Body of pancreas (tissue), 4 donors: Measurements from ENCODE around the gene FILIP1L. TPM values are rescaled to one million over a fixed set of nuclear protein-coding genes. Genes with fewer than 3 reads are reported as not detected.

Experiments
- ATAC-seq: fragments of 150-250 bp; one replicate; pipeline ENCODE4 v1.9.1; 2016
- DNase-seq, 4 donors: peaks; one replicate each; pipeline ENCODE4 v3.0.0-alpha.2; 2019
- H3K27ac ChIP-seq, 4 donors: fragments of 200-600 bp; sonication (generic); 1 replicate in 3 of 4; 2 replicates in 1 of 4; pipeline versions ENCODE4 v1.5.1 to v1.6.1; 2016 to 2019; ENCODE audit warnings: mild to moderate bottlenecking in 1 of 4, mixed read lengths in 1 of 4, moderate library complexity in 1 of 4
- H3K27me3 ChIP-seq, 2 donors: fragments of 200-600 bp; sonication (generic); one replicate each; pipeline ENCODE4 v1.6.0; 2016; ENCODE audit warnings: mild to moderate bottlenecking in 1 of 2
- H3K36me3 ChIP-seq, 2 donors: fragments of 200-600 bp; sonication (generic); replicated peaks in 1 of 2; 2 replicates each; pipeline ENCODE4 v1.5.1; 2016; ENCODE audit warnings: low read depth in 2 of 2; ENCODE audit not compliant: insufficient read depth in 1 of 2
- H3K4me1 ChIP-seq: fragments of 200-600 bp; sonication (generic); one replicate; pipeline ENCODE4 v1.6.0; 2016
- H3K4me3 ChIP-seq, 2 donors: fragments of 200-600 bp; sonication (generic); 1 replicate in 1 of 2; 2 replicates in 1 of 2; pipeline ENCODE4 v1.5.1; 2016 to 2019
- H3K9me3 ChIP-seq, 3 donors: fragments of 200-600 bp; sonication (generic); 1 replicate in 2 of 3; 2 replicates in 1 of 3; pipeline ENCODE4 v1.5.1; 2016
- CTCF ChIP-seq, 7 experiments: fragments of 450-650 bp in 4 of 7; fragments of 200-600 bp in 3 of 7; sonication (generic) in 3 of 7; IDR thresholded peaks; one replicate each; pipeline ENCODE4 v1.5.1; 2016 to 2019; ENCODE audit warnings: antibody characterized with exemption in 7 of 7
- POLR2A ChIP-seq, 3 donors: fragments of 450-650 bp; IDR thresholded peaks; one replicate each; pipeline ENCODE4 v1.6.1; 2016; ENCODE audit warnings: antibody characterized with exemption in 3 of 3, mild to moderate bottlenecking in 2 of 3
- WGBS, 2 donors: methylation state at CpG; one replicate each; pipeline ENCODE4 v1.1.5; 2017; 5-methylcytosine and 5-hydroxymethylcytosine counted together
- intact Hi-C: fragments of 100-400 bp; cut with DNase I; formaldehyde crosslinking; loops from one replicate; pipeline ENCODE4 v1.15.1; 2023
- total RNA-seq, 2 donors: library from RNA; depleted of rRNA; stranded (reverse); fragments of >200 nt; gene quantifications; one replicate each; pipeline ENCODE4 v1.1.0, GENCODE V29; 2016

FILIP1L gene
- total RNA-seq, 2 donors from 2014 or later: 27.8 to 47.8 TPM

DNA sequence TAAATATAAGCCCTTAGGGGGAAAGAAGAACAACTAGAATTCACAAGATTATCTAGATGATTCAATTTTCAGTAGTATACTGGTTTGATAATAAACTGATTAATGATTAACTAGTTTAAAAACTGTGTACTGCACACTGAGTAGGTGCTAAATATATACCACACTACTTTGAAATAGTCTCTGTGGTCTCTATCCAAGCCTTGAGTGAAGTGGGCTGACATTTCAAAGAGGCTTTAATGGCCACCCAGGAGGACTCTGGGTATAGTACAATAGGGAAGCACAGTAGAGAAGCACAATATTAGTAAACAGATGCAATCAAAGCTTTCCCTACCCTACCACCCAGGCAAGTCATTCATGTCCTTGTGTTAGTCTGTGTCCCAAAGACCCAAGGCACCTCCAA, 46.7 kb downstream of the FILIP1L start:
- H3K9me3 ChIP-seq: no peaks in the 10 kb centered on the region
- no peaks in the 10 kb centered on the region for H3K36me3 ChIP-seq
- no peak overlapping the region for H3K27ac ChIP-seq
- DNase-seq: no peak
- H3K4me3 ChIP-seq: no peak overlapping the region
- peaks cover 11% of the 10 kb centered on the region for H3K4me1 ChIP-seq
- TF ChIP-seq CTCF (IDR thresholded peaks at IDR 0.05) (no peak), POLR2A (IDR thresholded peaks at IDR 0.05) (no peak)
- ATAC-seq: no peak
- intact Hi-C loops: loop anchor here (10.0 kb wide), 1 partner anchor 187 kb away; no protein-coding TSS in a partner anchor
- no peaks in the 10 kb centered on the region for H3K27me3 ChIP-seq

DNA sequence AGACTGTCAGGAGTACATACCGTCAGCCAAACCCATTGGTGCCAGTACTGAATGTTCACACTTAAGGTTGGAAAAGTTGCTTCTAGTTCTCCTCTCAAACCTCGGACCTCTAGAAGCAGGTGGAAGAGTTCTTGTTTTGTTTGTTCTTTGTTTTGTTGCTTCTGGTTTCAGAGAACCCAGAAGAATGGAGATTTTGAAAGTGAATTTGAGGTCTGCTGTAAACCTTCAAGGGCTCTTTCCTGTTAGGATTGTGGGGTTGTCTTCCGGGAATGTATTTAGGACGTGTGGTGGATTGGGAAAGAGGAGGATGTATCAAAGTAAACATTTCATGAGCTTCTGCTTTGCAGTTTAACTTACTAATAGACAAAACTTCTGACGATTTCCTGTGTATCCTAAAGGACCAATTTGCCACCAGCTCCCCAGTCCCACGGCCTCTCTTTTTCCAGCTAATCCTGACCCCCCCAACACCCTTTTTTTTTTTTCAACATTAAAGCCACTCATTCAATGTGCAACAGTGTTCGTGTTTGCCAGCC, 50.3 kb downstream of the FILIP1L start:
- no peaks in the 10 kb centered on the region for H3K36me3 ChIP-seq
- H3K9me3 ChIP-seq: no peaks in the 10 kb centered on the region
- no peak for TF ChIP-seq POLR2A (IDR thresholded peaks at IDR 0.05)
- no peak for ATAC-seq
- no peak for DNase-seq
- H3K4me1 ChIP-seq: peaks cover 11% of the 10 kb centered on the region
- WGBS, 2 donors: 74 to 78% methylated on average over 7 of the region's 7 CpGs
- no peak overlapping the region for H3K27ac ChIP-seq
- H3K4me3 ChIP-seq: no peak overlapping the region
- intact Hi-C loops: loop anchor here (10.0 kb wide), 1 partner anchor 191 kb away; no protein-coding TSS in a partner anchor
- H3K27me3 ChIP-seq: no peaks in the 10 kb centered on the region

DNA sequence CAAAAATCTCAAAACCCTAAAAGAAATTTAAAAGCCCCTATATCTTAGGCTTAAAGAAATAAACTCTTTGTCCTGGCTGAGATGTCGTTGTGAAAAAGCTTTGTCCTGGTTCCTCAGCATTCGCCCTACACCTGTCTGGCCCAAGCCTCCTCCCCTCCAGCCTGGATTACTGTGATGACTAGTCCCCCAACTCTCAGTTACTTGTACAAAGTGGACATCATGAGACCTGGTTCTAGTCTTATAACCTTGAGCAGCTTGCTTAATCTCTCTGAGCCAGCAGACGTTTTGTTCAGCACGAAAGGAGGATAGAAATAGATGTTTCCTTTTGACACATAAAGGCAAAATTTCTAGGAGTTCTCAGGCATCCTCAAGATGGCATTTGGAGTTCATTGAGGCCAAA, 51.6 kb downstream of the FILIP1L start:
- WGBS, 2 donors: 66 to 81% methylated on average over 4 of the region's 4 CpGs

DNA sequence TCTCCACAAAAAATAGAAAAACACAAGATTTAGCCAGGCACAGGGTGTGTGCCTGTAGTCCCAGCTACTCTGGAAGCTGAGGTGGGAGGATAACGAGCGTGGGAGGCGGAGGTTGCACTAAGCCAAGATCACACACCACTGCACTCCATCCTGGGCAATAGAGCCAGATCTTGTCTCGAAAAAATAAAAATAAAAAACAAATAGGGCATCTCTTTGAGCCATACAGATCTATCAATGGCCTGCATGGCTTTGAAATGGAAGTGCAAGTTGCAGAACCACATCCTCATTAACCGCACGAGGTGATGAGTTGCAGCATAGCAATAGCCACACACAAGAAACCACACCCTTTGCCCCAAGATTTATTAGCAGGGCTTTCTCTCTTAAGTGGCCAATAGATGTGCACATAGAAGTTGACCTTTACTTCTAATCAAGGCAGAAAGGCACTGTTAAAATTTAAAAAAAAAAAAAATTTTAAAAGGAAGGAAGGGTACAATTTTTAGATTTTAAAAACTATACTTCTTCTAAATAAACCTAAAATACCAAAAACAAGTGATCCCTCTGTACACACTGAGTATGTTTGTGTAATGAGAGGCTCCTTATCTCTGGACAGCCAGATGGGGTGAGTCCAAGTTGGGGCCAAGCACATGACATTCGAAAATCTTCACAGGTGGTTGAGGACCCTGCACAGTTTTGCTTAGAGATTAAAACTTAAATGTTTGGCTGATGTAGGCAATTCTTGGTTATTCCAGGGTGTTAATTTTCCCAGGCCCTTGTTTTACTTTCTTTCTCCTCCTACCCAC, 53.4 kb downstream of the FILIP1L start:
- no peaks in the 10 kb centered on the region for H3K9me3 ChIP-seq
- H3K27ac ChIP-seq: no peak overlapping the region
- no peak overlapping the region for H3K4me3 ChIP-seq
- WGBS, 2 donors: 75 to 83% methylated on average over 7 of the region's 7 CpGs
- no peak for TF ChIP-seq POLR2A (IDR thresholded peaks at IDR 0.05)
- TF ChIP-seq CTCF (IDR thresholded peaks at IDR 0.05): no peak
- no peaks in the 10 kb centered on the region for H3K4me1 ChIP-seq
- H3K27me3 ChIP-seq: no peaks in the 10 kb centered on the region
- ATAC-seq (no peak), DNase-seq (no peak)
- no peaks in the 10 kb centered on the region for H3K36me3 ChIP-seq
- intact Hi-C loops: loop anchor here (10.0 kb wide), 1 partner anchor 194 kb away; no protein-coding TSS in a partner anchor

More for the DNA sequence above, 51.6 kb downstream of the FILIP1L start:
- Histone ChIP-seq H3K27me3 (no peaks in the 10 kb centered on the region), H3K27ac (no peak overlapping the region), H3K9me3 (no peaks in the 10 kb centered on the region), H3K36me3 (no peaks in the 10 kb centered on the region), H3K4me1 (peaks cover 7% of the 10 kb centered on the region), H3K4me3 (no peak overlapping the region)
- TF ChIP-seq CTCF (IDR thresholded peaks at IDR 0.05) (no peak), POLR2A (IDR thresholded peaks at IDR 0.05) (no peak)
- intact Hi-C loops: loop anchor here (10.0 kb wide), 1 partner anchor 192 kb away; no protein-coding TSS in a partner anchor
- DNase-seq (no peak), ATAC-seq (no peak)

GRCh38 chr3:100059472-100059871, 54.8 kb downstream of the FILIP1L start:
- WGBS, 2 donors: 93 to 100% methylated on average over 3 of the region's 3 CpGs
- Histone ChIP-seq H3K36me3 (no peaks in the 10 kb centered on the region), H3K4me3 (no peak overlapping the region), H3K27me3 (no peaks in the 10 kb centered on the region), H3K27ac (no peak overlapping the region), H3K9me3 (no peaks in the 10 kb centered on the region), H3K4me1 (no peaks in the 10 kb centered on the region)
- DNase-seq: no peak
- TF ChIP-seq CTCF (IDR thresholded peaks at IDR 0.05): no peak
- no peak for TF ChIP-seq POLR2A (IDR thresholded peaks at IDR 0.05)
- no peak for ATAC-seq
- intact Hi-C loops: no loop called here
